Dermis microvascular lymphatic vessel endothelial cell (primary cell): ENCODE measurements around the gene EYA2. TPM values are rescaled to one million over a fixed set of nuclear protein-coding genes. Genes with fewer than 3 reads are reported as not detected.

ENCODE experiments used
- DNase-seq, 2 donors: peaks; one replicate each; pipeline versions ENCODE4 v3.0.0 to v3.0.0-alpha.2; 2010; ENCODE audit warnings: low read depth in 2 of 2
- total RNA-seq: library from RNA; depleted of rRNA; stranded (reverse); fragments of >200 nt; gene quantifications from 2 replicates; pipeline ENCODE4 v1.2.1, GENCODE V29; 2014

The EYA2 gene
- total RNA-seq, 1 donor from 2014 or later, result not detected

DNA sequence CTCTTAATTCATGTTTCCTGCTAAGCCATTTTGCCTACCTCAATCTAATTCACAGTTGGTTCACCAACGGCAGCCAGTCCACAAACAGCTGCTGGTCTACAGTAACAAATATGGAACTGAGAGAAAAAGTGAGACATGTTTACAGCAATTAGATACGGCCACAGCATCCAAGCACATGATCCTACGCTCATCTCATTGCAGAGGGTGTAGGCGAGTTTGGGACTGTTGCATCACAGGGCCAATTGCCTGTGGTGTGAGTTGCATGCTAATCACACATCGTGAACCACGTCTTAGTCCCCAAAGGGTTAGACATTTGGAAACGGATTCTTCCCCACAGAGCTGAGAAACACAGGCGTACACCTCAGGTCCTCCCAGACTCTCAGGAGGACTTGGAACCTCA lies 166.9 kb downstream of the EYA2 start:
- DNase-seq, result no peak

DNA sequence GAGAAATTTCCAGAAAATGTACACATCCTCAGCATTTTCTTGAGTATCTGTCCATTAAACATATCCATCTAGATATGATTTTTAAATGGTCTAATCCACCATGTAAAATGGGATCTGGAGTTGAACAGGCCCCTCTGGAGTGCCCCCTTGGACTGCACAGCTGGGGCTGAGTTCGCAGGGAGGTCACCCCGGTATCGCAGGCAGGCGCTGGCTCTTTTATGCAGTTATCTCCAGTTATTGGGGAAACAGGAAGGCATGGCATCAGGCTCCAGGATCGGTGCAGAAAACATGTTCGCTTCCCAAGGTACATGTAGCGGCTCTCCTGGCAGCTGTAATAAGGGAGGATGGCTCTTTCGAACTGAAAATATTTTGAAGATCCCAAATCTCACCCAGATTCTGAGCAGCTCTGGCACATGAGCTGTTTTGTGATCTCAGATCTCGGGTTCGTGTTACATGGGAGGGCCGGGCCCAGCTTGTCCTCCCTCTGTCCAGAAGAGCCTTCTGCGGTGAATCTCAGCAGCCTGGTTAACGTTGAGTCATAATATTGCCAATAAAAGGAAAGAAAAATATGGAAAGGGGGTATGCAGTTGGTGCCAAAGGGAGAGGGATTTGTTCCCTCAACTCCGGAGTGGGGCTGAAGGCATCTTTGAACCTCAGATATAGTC lies 167.7 kb downstream of the EYA2 start:
- DNase-seq, result no peak

GRCh38 chr20:47063407-47063806 lies 168.8 kb downstream of the EYA2 start:
- no peak for DNase-seq

GRCh38 chr20:47063808-47064207 lies 169.2 kb downstream of the EYA2 start:
- DNase-seq, result no peak

DNA sequence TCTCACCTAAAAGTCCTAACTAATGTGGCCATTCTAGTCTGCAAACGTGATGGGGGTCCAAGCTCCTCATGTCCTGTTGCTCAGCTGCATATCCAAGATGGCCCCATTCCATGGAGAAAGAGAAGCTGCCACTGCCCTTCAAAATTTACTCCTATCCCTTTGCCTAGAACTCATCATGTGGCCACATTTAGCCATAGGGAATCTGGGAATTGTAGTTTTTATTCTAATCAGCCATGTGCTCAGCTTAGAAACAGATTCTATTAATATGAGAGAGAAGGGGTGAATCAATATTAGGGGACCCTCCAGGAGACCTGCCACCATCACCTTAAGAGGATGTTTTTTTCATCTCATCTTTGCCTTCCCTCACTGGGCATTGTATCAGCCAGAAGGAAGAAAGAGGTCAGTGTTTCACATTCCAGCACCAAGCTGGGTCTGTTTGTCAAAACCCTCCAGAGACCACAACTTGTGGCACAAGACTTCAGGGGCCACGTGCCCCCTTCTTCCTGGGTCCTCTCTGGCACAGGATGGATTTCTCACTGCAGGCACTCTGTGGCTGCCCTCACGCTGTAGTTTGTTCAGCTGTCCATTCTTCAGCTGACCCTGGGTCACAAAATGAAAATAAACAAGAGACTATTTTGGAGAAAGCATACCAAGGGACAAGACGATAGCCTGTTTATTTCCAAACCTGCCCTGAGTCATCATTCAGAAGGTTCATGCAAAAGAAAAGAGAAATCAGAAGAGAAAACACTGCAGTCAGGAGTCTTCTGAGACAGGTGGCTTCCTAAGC lies 172.0 kb downstream of the EYA2 start:
- peak in 1 of 2 donors; percentile 19 for DNase-seq

DNA sequence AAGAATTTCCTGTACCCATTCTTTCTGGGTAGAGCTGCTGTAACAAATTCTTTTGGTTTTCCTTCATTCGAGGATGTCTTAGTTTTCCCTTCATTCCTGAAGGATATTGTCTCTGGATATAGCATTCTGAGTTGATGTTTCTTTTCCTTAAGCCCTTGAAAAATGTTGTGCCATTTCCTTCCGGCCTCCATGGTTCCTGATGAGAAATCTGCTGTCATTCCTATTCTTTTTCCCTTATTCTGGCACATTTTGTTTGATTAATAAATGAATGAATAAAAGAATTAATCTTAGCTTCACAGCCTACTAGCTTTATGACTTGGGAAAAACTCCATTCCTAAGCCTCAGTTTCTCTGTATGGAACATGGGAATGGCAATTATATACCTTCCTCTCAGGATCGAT lies 173.1 kb downstream of the EYA2 start:
- no peak for DNase-seq

DNA sequence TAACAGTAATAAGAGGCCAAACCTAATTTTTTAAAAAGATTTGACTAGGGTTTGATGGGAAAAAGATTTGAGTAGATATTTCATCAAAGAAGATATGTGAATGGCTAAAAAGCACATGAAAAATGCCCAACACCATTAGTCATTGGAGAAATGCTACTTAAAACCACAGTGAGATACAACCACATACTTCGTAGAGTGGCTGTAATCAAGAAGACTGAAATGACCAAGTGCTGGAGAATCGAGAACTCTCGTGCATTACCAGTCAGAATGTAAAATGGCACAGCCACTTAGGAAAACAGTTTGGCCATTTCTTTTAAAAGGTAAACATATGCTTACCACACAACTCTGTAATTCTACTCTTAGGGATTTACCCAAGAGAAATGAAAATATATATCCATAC lies 175.5 kb downstream of the EYA2 start:
- no peak for DNase-seq

GRCh38 chr20:47071646-47072185 lies 177.1 kb downstream of the EYA2 start:
- no peak for DNase-seq

DNA sequence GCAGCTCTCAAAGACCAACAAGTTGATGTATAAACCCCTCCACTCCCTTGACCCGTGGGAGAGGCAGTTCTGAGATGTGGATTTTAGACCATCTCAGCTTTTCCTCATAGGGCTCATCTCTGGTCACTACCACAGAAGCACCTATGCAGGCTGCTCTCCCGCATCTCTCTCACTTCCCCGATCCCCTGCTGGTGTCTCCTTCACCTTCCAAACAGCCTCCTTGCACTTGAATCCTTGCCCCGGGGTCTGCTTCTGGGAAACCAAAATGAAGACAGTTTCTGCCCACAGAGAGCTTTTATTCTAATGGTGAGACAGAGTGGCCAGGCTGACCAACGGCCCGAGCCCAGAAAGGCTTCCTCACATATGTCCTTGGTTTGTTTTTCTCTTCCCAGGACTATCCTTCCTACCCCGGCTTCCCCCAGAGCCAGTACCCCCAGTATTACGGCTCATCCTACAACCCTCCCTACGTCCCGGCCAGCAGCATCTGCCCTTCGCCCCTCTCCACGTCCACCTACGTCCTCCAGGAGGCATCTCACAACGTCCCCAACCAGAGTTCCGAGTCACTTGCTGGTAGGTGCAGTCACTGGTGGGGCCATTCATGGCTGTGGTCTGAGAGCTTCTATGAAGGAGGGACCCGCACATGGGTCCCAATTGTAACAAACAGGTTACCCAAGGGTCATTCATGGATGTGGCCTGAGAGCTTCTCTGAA lies 179.3 kb downstream of the EYA2 start:
- no peak for DNase-seq

DNA sequence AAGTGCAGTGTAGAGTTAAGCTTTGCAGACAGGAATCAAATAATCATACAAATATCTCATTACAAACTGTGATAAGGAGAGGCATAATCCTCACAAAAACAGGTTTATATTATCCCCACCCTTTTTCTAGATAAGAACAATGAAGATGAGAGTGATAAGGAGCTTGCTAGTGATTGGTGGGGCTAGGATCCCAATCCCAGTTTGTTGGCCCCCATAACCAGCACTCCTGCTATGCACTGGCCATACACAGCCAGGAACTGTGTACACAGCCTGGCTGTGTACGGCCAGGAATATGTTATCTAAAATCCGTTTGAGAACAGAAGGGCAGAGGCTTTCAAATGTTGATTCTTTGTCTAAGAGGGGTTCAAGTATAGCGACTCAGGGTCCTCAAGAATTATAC lies 180.6 kb downstream of the EYA2 start:
- DNase-seq, result no peak

GRCh38 chr20:47079047-47079446 lies 184.4 kb downstream of the EYA2 start:
- no peak for DNase-seq

GRCh38 chr20:47080365-47080764 lies 185.7 kb downstream of the EYA2 start:
- no peak for DNase-seq

DNA sequence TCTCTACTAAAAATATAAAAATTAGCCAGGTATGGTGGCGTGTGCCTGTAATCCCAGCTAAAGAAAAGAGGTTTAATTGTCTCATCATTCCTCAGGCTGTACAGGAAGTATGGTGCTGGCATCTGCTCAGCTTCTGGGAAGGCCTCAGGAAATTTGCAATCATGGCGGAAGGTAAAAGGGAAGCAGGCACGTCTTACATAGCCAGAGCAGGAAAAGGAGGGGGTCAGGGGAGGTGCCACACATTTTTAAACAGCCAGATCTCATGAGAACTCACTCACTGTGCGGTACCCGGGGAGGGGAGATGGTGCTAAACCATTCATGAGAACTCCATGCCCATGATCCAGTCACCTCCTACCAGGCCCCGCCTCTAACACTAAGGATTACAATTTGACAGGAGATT lies 191.7 kb downstream of the EYA2 start:
- DNase-seq, result no peak

GRCh38 chr20:47088335-47088734 lies 193.7 kb downstream of the EYA2 start:
- no peak for DNase-seq

DNA sequence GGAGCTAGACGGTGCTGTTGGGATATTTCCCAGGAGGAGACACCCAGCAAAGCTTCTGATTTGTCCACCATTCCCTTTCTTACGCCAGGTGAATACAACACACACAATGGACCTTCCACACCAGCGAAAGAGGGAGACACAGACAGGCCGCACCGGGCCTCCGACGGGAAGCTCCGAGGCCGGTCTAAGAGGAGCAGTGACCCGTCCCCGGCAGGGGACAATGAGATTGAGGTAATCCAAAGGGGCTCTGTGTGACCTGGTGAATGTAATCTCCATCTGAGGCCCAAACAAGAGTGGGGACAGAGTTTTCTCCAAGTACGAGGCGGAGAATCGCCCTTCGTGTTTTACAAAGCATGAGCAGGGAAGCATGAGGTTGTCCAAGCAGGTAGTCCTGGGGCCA lies 194.5 kb downstream of the EYA2 start:
- DNase-seq, result no peak

- DNase-seq, result no peak
These were observed 196.2 kb downstream of the EYA2 start for GRCh38 chr20:47090835-47091234.

DNA sequence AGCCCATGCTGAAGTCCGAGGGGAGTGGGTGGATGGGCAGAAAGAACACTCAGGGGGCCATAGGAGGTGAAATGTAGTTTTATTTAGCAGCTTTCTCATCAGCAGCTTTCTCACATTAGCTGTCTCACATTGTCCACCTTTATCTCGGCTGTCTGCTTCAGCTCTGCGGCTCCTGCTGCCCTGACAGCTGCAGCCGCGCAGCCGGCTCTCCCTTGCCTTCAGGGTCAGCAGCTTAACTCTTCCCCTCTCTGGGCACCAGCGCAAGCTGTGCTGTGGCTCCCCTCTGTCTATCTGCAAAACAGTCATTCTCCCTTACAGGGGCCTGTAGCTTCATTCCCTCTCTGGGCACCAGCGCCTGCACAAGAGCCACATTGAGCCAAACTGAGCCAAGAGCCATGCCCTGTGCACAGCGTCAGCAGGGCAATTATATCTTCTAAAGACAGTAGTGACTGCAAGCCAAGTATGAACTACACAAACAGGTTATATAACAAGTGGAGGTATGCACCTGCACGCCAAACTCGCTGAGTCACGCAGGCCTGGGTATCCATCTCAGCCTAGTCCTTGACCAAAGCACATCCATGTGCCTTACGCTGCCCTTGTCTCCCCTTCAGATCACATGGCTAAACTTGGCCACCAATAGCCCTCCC lies 198.8 kb downstream of the EYA2 start:
- no peak for DNase-seq

GRCh38 chr20:47095690-47096089 lies 201.0 kb downstream of the EYA2 start:
- no peak for DNase-seq

DNA sequence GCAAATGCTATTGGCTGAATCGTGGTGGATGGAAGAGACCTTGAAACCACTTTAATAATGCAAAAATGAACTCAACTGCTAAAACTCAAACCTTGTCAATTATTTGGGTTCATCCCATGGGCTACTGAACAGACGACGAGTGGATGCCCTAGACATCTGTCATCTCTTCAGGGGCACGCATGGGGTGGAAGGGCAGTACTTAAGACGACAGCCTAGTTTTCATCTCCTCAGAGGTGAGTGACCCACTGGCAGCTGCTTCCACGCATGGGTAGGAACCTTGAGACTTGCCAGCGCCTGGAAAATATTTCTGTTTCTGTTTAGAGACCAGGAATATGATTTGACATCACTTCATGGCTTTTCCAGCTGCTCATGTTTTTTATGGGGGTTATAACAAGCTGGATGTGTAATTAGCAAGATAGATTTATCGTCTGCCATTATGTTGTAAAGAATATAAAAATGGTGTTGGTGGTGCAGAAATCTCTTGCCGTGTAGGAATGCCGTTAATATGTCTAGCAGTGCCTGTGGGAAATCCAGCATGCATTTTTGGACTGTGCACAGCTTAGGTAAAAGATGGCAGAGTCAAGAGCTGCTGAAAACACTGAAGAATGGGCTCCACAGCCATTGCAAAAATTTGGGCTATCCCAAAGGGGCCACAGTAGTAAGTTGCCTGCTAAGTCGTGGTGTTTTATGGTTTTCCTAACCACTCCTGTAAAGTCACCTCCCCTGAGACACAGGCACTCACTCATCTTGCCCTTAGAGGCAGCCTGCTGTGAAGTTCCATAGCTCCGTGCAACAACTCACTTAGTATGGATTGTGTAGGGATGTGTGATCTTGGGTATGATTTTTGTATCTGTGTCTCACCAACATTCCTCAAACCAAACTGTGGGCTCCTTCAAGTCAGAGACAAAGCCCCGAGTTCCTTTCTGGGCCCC lies 203.3 kb downstream of the EYA2 start:
- DNase-seq, result no peak

GRCh38 chr20:47099093-47099492 lies 204.4 kb downstream of the EYA2 start:
- no peak for DNase-seq
